DMS 273 (cell line): ENCODE results near the gene ZBTB11.
"Not testable (repeated sequence)": the region's sequence is repeated elsewhere in the genome, so short reads cannot be mapped to it uniquely, and the experiment has no call there.

Experiments
- DNase-seq: peaks from one replicate; lab custom pipeline; 2025; ENCODE audit not compliant: unreplicated experiment; lab: John Stamatoyannopoulos, UW

ZBTB11 gene

DNA sequence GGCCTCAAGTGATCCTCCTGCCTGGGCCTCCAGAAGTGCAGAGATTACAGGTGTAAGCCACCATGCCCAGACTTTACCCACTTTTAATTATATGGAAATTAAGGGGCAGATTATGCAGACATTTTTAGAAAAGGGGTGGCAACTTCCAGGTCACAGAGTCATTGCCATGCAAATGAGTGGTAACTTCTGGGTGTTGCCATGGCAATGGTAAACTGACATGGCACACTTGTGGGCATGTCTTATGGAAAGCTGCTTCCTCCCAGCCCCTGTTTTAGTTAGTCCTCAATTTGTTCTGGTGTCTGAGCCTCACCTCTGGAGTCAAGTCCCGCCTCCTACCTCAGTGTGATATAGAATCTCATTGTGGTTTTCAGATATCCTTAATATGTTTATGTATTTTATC, 53.3 kb downstream of the ZBTB11 start:
- DNase-seq: no peak

DNA sequence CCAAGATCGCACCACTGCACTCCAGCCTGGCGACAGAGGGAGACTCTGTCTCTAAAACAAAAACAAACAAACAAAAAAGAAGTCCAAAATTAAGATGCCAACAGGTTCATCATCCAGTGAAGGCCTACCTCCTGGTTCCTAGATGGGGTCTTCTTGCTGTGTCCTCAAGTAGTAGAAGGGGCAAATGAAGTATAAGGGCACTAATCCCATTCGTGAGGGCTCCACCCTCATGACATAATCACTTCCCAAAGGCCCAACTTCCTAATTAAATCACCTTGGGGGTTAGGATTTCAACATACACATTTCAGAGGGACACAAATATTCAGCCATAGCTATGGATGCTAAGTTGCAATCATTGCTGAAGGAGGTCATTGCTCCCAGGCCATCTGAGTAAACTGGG, 57.2 kb downstream of the ZBTB11 start:
- DNase-seq: no peak

DNA sequence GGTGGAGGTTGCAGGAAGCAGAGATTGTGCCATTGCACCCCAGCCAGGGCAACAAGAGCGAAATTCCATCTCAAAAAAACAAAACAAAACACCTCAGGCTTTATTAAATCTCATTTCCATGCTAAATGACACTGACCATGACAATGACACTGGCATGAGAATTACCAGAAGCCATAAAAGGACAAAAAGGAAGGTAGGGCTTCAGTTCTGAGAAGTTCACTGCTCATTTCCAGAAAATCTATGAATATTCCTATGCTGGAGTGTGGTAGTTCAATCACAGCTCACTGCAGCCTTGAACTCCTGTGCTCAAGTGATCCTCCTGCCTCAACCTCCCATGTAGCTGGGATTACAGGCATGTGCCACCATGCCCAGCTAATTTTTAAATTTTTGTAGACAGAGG, 58.2 kb downstream of the ZBTB11 start:
- no peak for DNase-seq

DNA sequence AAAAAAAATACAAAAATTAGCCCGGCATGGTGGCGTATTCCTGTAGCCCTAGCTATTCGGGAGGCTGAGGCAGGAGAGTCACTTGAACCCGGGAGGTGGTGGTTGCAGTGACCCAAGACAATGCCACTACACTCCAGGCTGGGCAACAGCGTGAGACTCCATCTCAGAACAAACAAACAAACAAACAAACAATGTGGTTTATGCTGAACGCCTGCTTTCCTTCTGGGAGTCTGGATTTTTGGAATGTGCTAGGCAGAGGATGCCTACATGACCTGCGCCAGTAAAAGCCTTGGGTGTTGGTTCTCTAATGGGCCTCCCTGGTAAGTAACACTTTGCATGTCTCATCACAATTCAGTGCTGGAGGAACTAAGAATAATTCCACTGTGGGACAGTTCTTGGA, 59.5 kb downstream of the ZBTB11 start:
- DNase-seq: no peak

DNA sequence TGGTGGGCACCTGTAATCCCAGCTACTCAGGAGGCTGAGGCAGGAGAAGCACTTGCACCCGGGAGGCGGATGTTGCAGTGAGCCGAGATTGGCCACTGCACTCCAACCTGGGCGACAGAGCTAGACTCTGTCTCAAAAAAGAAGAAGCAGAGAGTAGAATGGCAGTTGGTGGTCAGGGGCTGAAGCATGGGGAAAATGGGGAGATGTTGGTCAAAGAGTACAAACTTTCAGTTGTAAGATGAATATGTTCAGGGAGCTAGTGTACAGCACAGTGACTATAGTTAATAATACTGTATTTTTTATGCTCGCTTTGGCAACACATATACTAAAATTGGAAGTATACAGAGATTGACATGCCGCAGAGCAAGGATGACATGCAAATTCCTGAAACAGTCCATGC, 61.4 kb downstream of the ZBTB11 start:
- DNase-seq: no peak

DNA sequence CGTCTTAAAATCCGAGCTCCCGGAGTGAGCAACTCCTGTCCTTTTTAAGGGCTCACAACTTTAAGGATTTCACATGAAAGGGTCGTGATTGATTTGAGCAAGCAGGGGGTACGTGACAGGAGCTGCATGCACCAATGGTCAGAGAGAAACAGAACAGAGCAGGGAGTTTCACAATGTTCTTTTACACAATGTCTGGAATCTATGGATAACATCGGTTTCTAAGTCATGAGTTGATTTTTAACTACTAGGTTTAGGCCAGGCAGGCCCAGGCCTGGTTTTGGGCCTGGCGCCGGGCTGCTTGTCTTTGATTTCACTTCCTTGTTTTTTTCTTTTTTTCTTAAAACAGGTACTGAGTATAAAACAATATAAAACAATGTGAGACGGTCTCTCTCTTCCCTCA, 63.9 kb downstream of the ZBTB11 start:
- DNase-seq: not testable (repeated sequence)

DNA sequence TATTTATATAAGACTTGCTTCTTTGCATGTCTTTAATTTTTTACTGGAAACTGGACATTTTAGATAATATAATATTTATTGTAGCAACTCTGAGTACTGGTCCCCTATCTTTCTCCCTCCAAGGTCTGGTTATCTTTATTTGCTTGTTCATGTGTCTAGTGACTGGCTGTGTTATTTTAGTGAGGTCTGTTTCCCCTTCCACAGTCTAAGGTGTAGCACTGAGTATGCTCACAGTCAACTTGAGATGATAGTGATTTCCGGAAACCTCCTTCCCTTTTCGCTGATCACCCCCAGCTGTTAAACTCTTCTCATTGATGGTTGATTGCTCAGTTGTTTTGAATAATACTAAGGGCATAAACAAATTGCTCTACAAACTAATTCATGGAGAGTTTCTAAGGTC, 65.9 kb downstream of the ZBTB11 start:
- DNase-seq: no peak

DNA sequence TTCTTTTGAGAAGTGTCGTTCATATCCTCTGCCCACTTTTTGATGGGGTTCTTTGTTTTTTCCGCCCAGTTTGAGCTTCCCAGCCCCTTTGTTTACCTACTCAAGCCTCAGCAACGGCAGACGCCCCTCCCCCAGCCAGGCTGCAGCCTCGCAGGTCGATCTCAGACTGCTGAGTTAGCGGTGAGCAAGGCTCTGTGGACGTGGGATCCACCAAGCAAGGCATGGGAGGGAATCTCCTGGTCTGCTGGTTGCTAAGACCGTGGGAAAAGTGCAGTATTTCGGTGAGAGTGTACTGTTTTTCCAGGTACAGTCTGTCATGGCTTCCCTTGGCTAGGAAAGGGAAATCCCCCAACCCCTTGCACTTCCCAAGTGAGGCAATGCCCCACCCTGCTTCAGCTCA, 71.5 kb downstream of the ZBTB11 start:
- not testable (repeated sequence) for DNase-seq

DNA sequence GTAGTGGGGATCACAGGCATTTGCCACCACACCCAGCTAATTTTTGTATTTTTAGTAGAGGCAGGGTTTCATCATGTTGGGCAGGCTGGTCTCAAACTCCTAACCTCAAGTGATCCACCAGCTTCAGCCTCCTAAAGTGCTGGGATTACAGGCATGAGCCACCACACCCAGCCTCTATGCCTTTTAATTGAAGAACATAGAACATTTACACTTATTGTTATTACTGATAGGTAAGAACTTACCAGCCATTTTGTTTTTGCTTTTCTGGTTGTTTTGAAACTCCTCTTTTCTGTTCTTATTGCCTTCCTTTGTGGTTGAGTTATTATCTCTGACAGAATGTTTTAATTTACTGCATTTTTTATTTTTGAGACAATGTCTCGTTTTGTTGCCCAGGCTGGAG, 73.7 kb downstream of the ZBTB11 start:
- no peak for DNase-seq

DNA sequence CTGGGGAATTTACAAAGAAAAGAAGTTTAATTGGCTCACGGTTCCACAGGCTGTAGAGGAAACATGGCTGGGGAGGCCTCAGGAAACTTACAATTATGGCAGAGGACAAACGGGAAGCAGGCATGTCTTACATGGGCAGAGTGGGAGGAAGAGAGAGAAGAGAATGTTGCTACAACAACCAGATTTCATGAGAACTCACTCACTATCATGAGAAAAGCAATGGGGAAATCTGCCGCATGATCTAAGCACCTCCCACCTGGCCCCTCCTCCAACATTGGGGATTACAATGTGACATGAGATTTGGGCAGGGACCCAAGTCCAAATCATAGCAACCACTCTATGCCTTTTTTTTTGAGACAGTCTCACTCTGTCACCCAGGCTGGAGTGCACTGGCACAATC, 74.2 kb downstream of the ZBTB11 start:
- DNase-seq: no peak
